ENCODE results near the gene PREX1. TPM values are rescaled to one million over a fixed set of nuclear protein-coding genes. Genes with fewer than 3 reads are reported as not detected.
"Not testable (repeated sequence)": the region's sequence is repeated elsewhere in the genome, so short reads cannot be mapped to it uniquely, and the experiment has no call there.

Gene PREX1
- polyA plus RNA-seq, 1 donor = 18.2 TPM

DNA sequence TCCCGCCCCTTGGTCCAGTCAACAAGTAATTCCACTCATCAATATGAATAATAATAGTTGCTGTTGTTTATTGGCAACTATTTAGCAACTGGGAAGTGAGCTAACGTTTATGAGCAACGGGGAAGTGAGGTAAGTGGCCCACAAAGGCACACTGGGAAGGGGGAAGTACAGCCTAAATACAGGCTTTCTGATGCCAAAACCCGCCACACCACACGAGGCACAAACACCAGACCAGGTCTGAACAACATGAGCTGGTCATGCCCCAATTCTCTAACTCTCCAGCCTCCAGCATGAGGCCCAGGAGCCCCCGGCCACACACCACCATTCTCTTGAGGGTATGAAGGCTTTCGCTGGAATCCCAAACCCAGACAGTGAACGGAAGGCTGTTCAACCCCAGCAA is 50.8 kb downstream of the PREX1 start:
- DNase-seq (ENCODE audit: low read depth) = no peak

DNA sequence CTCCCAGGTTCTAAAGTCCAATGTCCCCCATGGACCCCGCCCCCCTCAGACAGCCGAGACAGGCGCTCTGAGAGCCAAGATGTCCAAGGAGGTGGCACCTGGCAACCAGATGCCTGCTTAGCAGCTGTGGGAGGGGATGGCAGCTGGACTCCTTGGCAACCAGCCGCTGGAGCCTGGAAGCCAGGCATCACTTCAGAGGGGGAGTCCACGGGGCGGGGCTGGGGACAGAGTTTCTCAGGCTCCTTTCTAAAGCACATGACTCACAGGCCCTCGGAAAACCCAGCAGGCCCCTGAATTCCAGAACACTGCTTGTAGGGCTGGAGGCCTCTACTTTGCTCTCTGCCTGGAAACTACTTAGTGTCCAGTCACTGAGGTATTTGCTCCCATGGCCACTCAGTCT is 51.5 kb downstream of the PREX1 start:
- no peak for DNase-seq (ENCODE audit: low read depth)

DNA sequence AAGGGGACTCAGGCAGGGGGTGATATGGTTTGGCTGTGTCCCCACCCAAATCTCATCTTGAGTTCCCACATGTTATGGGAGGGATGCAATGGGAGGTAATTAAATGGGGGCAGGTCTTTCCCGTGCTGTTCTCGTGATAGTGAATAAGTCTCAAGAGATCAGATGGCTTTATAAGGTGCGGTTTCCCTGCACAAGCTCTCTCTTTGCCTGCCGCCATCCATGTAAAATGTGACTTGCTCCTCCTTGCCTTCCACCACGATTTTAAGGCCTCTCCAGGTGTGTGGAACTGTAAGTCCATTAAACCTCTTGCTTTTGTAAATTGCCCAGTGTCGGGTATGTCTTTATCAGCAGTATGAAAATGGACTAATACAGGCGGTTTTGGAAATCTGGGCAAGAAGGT is 52.3 kb downstream of the PREX1 start:
- DNase-seq (ENCODE audit: low read depth) = not testable (repeated sequence)

DNA sequence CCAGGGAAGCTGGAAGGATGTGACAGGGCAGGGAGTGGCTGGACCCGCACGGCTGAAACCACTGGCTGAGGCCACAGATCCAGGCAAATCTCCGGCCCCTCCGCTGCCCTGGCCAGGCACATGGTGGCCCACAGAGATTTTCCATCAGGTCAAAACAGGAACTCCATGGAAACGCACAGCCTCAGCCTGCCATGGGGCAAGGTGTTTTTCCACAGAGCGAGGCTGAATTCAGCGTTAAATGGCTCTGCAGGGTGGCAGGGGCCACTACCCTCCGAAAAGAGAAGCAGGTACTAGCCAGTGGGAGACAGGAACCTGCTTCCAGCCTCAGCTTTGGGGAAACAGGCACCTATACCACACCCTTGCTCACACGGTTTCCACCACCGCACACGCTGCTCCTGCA is 53.1 kb downstream of the PREX1 start:
- no peak for DNase-seq (ENCODE audit: low read depth)

DNA sequence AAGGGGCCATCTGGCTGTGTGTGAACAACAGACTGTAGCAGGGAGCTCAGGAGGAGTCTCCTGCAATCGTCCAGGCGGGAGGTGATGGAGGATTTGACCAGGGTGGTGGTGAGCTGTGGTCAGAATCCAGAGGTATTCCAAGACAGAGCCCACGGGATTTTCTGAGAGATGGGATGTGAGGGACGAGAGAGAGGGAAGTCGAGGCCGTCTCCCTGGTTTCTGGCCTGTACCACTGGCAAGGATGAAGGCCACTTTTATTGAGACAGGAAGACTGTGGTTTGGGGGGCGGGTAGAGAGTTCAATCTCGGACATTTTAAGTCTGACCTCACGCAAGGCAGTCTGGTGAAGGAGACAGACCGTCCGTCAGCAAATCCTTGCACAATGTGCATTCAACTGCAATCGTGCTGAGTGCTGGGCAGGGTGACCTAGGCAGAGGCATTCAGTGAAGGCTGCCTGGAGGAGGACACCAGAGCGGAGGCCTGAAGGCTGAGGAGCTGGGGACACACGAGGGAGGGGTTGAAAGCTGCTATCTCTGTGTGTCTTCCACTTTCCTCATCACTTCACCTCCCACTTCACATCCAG is 53.9 kb downstream of the PREX1 start:
- no peak for DNase-seq (ENCODE audit: low read depth)

DNA sequence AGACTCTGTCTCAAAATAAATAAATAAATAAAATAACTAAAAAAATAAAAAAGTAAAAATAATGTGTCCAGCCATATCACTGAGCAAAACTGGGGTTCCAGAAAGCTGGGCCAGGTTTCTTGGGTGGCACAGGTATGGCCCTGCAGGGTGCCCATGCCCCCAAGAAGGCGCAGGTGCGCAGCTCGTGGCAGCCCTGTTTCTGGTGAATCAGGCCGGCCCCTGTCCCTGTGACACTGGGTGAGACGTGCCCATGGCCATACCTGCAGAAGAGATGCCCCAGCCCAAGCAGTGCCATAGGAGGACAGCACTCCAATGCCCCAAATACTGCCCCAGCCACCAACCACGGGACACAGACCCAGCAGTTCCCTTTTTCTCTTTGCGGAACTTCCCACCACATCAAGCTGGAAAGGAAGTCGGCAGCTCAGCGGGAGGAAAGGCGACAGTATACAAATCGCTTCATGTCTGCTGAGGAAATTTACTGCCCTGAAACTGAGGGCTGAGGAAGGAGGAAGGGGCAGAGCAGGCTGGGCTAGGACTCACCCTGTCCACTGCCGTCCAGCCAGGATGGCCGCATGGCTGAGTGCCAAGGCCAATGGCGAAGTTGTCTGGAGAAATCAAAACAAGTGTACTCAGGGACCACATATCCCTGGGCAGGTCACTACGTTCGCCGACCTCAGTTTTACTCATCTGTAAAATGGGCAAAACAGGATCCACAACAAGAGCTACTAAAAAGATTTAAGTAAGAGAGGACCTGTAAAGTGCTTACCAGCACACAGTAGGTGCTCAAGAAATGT is 55.4 kb downstream of the PREX1 start:
- no peak for DNase-seq (ENCODE audit: low read depth)

- no peak for DNase-seq (ENCODE audit: low read depth)
These were observed 56.3 kb downstream of the PREX1 start for GRCh38 chr20:48771542-48771941.

- DNase-seq (ENCODE audit: low read depth) = no peak
These were observed 56.9 kb downstream of the PREX1 start for GRCh38 chr20:48770700-48771442.

GRCh38 chr20:48769069-48769983 is 58.5 kb downstream of the PREX1 start:
- no peak for DNase-seq (ENCODE audit: low read depth)

- DNase-seq (ENCODE audit: low read depth) = no peak
These were observed 60.5 kb downstream of the PREX1 start for GRCh38 chr20:48766961-48767960.

DNA sequence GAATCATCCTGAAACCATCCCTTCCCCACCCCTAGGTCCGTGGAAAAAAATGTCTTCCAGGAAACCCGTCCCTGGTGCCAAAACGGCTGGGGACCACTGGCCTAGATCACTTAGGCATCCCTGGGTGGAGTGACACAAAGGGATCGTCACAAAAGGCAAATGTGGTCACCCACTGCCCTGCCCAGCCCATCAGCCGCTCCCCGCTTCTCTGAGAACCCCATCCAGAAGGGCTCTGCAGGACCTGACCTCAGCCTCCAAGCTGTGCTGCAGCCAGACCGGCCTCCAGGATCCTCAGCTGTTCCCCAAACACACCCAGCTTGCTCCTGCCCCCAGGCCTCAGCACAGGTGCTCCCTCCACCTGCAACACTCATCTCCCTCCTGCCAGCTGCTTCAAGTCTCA is 61.6 kb downstream of the PREX1 start:
- no peak for DNase-seq (ENCODE audit: low read depth)

GRCh38 chr20:48765359-48765758 is 62.4 kb downstream of the PREX1 start:
- no peak for DNase-seq (ENCODE audit: low read depth)

- no peak for DNase-seq (ENCODE audit: low read depth)
These were observed 64.4 kb downstream of the PREX1 start for GRCh38 chr20:48763216-48763914.

DNA sequence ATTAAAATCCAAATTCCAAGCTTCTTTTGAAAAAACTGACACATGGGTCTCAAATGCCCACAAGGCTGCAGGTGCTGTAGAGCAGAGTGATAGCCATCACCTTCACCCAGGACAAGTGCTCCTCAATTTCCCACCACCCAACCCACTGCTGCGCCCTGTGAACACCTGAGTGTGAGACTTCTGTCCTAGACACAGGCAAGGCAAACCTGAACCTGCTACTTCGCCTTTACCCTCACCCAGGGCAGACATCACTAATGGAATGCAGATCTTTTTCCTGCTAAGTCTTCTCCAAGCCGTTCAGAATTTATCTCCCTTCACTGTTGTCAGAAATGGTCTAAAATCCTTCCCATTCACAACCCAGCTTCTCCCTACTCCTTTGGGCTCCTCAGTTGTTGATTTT is 65.9 kb downstream of the PREX1 start:
- no peak for DNase-seq (ENCODE audit: low read depth)

DNA sequence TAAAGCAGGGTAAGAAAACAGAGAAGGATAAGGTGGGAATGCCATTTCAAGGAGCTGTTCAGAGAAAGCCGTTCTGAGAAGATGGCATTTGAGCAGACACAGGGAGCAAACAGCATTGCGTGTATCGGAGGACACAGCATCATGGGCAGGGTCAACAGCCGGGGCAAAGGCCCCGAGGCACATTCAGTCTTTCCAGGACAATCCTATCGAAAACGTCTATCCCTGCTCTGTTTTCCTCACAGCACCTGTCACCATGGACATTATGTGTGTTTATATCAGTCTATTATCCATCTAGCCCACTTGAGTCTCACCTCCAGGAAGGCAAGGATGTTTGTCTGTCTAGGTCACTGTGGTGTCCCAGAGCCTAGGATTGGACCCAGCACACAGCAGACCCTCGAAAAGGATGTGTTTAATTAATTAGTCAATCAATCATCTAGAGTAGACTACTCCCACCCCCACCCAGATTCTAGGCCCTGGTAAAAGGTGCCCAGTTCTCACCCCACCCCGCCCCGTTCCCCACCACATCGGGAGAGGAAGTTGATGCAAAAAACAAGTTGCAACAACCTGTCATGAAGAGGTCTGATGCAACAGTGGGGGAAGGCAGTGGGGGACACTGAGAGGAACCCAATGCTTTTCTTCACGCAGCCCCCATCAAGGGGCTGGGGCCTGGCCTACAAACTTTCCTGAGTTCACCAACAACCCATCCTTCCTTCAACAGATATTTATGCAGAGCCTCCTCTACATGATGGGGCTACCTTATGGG is 66.6 kb downstream of the PREX1 start:
- DNase-seq (ENCODE audit: low read depth) = no peak

DNA sequence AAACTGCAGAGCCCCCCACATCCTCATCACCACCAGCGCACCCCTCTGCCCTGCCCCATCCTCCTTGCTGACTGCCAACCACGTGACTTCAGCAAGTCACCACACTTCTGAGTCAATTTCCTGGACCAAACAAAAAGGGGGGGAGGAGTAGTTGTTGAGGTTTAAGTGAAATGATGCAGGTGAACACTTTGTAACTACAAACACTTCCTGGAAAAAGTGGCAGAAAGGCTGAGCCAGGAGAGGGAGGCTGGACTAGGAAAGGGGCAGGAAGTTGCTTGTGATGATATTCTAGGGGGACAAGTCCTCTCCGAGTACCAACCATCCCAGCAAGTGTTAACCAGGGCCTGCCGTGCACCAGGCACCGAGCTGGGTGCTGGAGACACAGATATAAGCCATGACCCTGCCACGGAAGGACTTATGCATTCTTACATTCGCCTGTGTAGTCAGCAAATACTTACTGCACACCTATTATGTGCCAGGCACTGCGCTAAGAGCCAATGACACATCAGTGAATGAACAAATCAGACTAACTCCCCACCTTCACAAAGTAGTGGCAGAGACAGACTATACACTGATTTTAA is 67.3 kb downstream of the PREX1 start:
- DNase-seq (ENCODE audit: low read depth) = no peak

- DNase-seq (ENCODE audit: low read depth) = no peak
These were observed 68.1 kb downstream of the PREX1 start for GRCh38 chr20:48759631-48760245.

DNA sequence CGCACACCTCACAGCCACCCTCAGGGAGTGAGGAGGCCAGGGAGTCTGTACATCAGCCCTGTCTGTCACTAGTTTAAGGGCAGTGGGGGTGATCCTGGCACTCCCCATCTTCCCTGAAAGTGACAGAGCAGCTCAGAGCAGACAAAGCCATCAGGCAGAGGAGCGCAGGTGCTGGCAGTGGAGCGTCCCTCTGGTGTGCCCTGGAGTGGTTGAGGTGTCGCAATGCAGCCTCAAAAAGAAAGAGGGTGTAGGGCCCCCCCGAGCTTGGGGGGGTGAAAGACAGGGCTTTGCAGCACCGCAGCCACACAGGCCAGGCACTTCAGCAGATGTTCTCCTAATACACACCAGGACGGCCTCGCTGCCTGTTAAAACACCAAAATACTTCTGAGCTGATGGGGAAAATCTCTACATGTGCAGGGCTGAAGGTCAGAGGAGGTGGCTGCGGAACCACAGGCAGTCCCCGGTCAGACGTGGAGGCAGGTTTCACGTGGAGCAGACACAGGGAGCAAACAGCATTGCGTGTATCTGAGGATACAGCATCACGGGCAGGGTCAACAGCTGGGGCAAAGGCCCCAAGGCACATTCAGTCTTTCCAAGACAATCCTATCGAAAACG is 69.5 kb downstream of the PREX1 start:
- DNase-seq (ENCODE audit: low read depth) = no peak
